PFSK-1 (cell line): ENCODE data around the gene SLC7A6OS.

Experiments
- FOXP2 ChIP-seq: optimal IDR thresholded peaks from 2 replicates; pipeline ENCODE3; 2011; ENCODE audit warnings: borderline replicate concordance, control low read depth, inconsistent platforms; ENCODE audit not compliant: insufficient read depth; ENCODE audit errors: extremely low read length, extremely low read depth
- POLR2AphosphoS5 ChIP-seq: IDR thresholded peaks from 2 replicates; pipeline ENCODE4 v1.6.1; 2012; ENCODE audit warnings: low read depth, mild to moderate bottlenecking, control low read depth, low read length, moderate library complexity
- SIN3A ChIP-seq: IDR thresholded peaks from 2 replicates; pipeline ENCODE4 v1.6.1; 2012; ENCODE audit warnings: mild to moderate bottlenecking, low read length, moderate library complexity, borderline replicate concordance; ENCODE audit not compliant: insufficient read depth
- TAF1 ChIP-seq: IDR thresholded peaks from 2 replicates; pipeline ENCODE4 v1.6.1; 2012; ENCODE audit warnings: low read length, control low read depth, borderline replicate concordance; ENCODE audit not compliant: insufficient read depth
- TF ChIP-seq, protein P1 (sequence below), 2 experiments: IDR thresholded peaks; 2 replicates each; pipeline versions ENCODE4 v1.6.1 to v1.8.0; 2011 to 2012; ENCODE audit warnings: low read depth in 2 of 2, low read length in 2 of 2, control low read depth in 1 of 2, inconsistent platforms in 1 of 2, mild to moderate bottlenecking in 1 of 2, moderate library complexity in 1 of 2; ENCODE audit not compliant: insufficient read depth in 1 of 2

DNA sequence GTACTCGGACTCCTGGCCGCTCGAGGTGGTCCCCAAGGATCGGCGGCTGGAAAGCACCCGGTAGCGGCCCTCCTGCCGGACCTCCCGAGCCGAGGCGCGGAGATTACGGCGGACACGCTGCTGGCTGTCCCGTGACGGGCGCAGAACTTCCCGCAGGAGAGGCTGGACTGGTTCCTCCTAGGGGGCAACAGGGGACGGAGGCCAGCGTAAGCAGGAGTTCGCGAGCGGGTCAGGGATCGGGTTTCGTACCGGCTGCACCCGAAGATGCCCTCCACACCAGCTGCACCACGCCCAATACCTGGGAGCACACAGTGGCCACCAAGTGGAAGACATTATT is 341 bp downstream of the SLC7A6OS start:
- TF ChIP-seq, protein P1, sequence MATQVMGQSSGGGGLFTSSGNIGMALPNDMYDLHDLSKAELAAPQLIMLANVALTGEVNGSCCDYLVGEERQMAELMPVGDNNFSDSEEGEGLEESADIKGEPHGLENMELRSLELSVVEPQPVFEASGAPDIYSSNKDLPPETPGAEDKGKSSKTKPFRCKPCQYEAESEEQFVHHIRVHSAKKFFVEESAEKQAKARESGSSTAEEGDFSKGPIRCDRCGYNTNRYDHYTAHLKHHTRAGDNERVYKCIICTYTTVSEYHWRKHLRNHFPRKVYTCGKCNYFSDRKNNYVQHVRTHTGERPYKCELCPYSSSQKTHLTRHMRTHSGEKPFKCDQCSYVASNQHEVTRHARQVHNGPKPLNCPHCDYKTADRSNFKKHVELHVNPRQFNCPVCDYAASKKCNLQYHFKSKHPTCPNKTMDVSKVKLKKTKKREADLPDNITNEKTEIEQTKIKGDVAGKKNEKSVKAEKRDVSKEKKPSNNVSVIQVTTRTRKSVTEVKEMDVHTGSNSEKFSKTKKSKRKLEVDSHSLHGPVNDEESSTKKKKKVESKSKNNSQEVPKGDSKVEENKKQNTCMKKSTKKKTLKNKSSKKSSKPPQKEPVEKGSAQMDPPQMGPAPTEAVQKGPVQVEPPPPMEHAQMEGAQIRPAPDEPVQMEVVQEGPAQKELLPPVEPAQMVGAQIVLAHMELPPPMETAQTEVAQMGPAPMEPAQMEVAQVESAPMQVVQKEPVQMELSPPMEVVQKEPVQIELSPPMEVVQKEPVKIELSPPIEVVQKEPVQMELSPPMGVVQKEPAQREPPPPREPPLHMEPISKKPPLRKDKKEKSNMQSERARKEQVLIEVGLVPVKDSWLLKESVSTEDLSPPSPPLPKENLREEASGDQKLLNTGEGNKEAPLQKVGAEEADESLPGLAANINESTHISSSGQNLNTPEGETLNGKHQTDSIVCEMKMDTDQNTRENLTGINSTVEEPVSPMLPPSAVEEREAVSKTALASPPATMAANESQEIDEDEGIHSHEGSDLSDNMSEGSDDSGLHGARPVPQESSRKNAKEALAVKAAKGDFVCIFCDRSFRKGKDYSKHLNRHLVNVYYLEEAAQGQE (IDR thresholded peaks at IDR 0.05; ENCODE audit: insufficient read depth in 1 of 2, low read depth in 2 of 2, low read length in 2 of 2) = no peak
- TF ChIP-seq SIN3A (no peak), POLR2AphosphoS5 (no peak), TAF1 (no peak), FOXP2 (no peak)
